Right lobe of liver (tissue), 6 donors: ENCODE data around the gene GRK6. TPM values are rescaled to one million over a fixed set of nuclear protein-coding genes. Genes with fewer than 3 reads are reported as not detected.

Experiments
- ATAC-seq, 4 donors: fragments of 200-7000 bp; cut with Tn5 transposase; one replicate each; pipeline ENCODE4 v1.9.1; 2020; ENCODE audit warnings: mild to moderate bottlenecking in 4 of 4, moderate library complexity in 4 of 4
- DNase-seq, 3 donors: peaks; one replicate each; pipeline ENCODE4 v3.0.0-alpha.2; 2020
- H3K27ac ChIP-seq, 3 donors: fragments of 200-600 bp; one replicate each; pipeline ENCODE4 v1.8.0; 2022
- H3K27me3 ChIP-seq, 2 donors: fragments of 200-600 bp; one replicate each; pipeline ENCODE4 v1.8.0; 2022
- H3K36me3 ChIP-seq, 4 donors: fragments of 200-600 bp; sonication (generic) in 1 of 4; one replicate each; pipeline versions ENCODE4 v1.5.1 to v1.8.0; 2017 to 2022; ENCODE audit warnings: control low read depth in 1 of 4
- H3K4me1 ChIP-seq, 4 donors: fragments of 200-600 bp; sonication (generic) in 1 of 4; one replicate each; pipeline versions ENCODE4 v1.5.1 to v1.8.0; 2017 to 2022; ENCODE audit warnings: control low read depth in 1 of 4
- H3K4me3 ChIP-seq, 3 donors: fragments of 200-600 bp; one replicate each; pipeline ENCODE4 v1.8.0; 2022
- H3K9me3 ChIP-seq, 4 donors: fragments of 200-600 bp; sonication (generic) in 1 of 4; one replicate each; pipeline versions ENCODE4 v1.5.1 to v1.8.0; 2017 to 2022; ENCODE audit warnings: control low read depth in 1 of 4
- POLR2A ChIP-seq: fragments of 450-650 bp; IDR thresholded peaks from one replicate; pipeline ENCODE4 v1.6.1; 2017; ENCODE audit warnings: antibody characterized with exemption, mild to moderate bottlenecking
- WGBS: methylation state at CpG from one replicate; pipeline ENCODE4 v1.1.6; 2018; ENCODE audit warnings: low coverage, low lambda C conversion rate; ENCODE audit not compliant: insufficient coverage; ENCODE audit errors: missing lambda C conversion rate; 5-methylcytosine and 5-hydroxymethylcytosine counted together
- intact Hi-C, 2 donors: fragments of 100-400 bp; cut with DNase I; formaldehyde crosslinking; loops; one replicate each; pipeline versions ENCODE4 v1.11.2 to v1.14.1; 2022
- total RNA-seq, 6 experiments: library from RNA; depleted of rRNA in 2 of 6; stranded (reverse); fragments of >200 nt in 2 of 6; fragmentation: NEBNext Ultra II Directional in 3 of 6; extraction: Animal tissue kit (Norgen Biotek cat#: 25700) in 3 of 6; gene quantifications; one replicate each; pipeline versions ENCODE4 v1.1.0 to v1.2.4, GENCODE V29; 2016 to 2023
- TF ChIP-seq, protein P1 (sequence below), 4 donors: fragments of 200-600 bp in 3 of 4; fragments of 450-650 bp in 1 of 4; IDR thresholded peaks; one replicate each; pipeline versions ENCODE4 v1.5.1 to v1.8.0; 2016 to 2022; ENCODE audit warnings: antibody characterized with exemption in 4 of 4, mild to moderate bottlenecking in 2 of 4
- donor health status: DM: no; HTN: yes; CAD: no.
- donor health status: DM: no; HTN: no; CAD: no.
- donor health status: DM: no; HTN: no; CAD: no.
- donor health status: DM: no; HTN: yes; CAD: no.
- donor health status: DM: no; HTN: yes; CAD: no.

The GRK6 gene
- total RNA-seq, 6 experiments from 2014 or later, result 6.1 to 10.8 (median 10.0) TPM

DNA sequence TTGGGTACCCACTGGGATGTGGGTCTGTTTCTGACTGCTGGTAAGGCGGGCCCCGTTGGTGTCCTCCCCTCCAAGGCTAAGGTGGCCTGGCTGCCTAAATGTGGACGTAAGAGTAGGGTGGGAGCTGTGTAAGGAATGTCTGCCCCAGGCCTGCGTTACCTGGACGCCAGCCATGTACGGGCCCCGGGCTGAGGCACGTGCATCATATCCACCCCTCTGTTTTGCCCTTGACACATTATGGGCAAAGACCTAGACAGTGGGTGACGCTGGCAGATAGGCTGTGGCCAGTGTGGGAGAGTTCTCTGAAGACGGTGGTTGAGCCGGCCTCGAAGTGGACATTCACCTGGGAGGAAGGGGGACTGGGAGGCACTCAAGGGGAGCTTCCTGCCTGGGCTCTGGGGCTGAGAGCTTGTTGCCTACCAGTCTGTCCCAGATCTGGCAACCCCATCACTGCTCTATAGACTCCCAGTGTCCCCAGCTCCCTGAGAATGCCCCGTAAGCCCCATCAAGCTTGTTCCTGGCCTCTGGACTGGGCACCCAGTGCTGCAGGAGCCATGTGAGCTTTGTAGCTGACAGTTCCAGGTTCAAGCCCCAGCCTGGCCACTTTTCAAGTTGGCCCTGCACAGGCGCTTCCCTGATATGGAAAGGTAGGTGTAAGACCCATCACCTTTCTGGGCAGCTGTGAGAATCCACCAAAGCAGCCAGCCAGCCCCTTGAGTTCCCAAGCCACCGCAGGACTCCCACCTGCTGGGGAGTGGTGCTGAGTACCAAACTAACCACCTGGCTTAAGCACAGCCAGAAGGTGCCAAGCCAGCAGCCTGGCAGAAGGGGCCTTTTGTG lies 16.9 kb downstream of the GRK6 start:
- Histone ChIP-seq H3K27ac (no peak overlapping the region), H3K36me3 (no peaks in the 10 kb centered on the region), H3K4me3 (no peak overlapping the region), H3K9me3 (no peaks in the 10 kb centered on the region), H3K4me1 (peaks cover 0 to 18% (median 1%) of the 10 kb centered on the region in 4 donors), H3K27me3 (no peaks in the 10 kb centered on the region)
- peak in 1 of 3 donors; percentile 45 for DNase-seq
- WGBS, result 100% methylated on average over 1 of the region's 15 CpGs
- TF ChIP-seq, protein P1, sequence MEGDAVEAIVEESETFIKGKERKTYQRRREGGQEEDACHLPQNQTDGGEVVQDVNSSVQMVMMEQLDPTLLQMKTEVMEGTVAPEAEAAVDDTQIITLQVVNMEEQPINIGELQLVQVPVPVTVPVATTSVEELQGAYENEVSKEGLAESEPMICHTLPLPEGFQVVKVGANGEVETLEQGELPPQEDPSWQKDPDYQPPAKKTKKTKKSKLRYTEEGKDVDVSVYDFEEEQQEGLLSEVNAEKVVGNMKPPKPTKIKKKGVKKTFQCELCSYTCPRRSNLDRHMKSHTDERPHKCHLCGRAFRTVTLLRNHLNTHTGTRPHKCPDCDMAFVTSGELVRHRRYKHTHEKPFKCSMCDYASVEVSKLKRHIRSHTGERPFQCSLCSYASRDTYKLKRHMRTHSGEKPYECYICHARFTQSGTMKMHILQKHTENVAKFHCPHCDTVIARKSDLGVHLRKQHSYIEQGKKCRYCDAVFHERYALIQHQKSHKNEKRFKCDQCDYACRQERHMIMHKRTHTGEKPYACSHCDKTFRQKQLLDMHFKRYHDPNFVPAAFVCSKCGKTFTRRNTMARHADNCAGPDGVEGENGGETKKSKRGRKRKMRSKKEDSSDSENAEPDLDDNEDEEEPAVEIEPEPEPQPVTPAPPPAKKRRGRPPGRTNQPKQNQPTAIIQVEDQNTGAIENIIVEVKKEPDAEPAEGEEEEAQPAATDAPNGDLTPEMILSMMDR (IDR thresholded peaks at IDR 0.05), result no peak
- TF ChIP-seq POLR2A, result no peak
- intact Hi-C loops, result no loop called here
- ATAC-seq, result no peak

GRCh38 chr5:177444106-177445051 lies 17.9 kb downstream of the GRK6 start:
- Histone ChIP-seq H3K36me3 (no peaks in the 10 kb centered on the region), H3K4me3 (no peak overlapping the region), H3K27ac (no peak overlapping the region), H3K4me1 (peaks cover 0 to 18% (median 1%) of the 10 kb centered on the region in 4 donors), H3K9me3 (no peaks in the 10 kb centered on the region), H3K27me3 (no peaks in the 10 kb centered on the region)
- ATAC-seq (no peak), DNase-seq (no peak)
- intact Hi-C loops, result no loop called here
- 56% methylated on average over 3 of the region's 7 CpGs for WGBS
- TF ChIP-seq, protein P1 (IDR thresholded peaks at IDR 0.05), result no peak
- no peak for TF ChIP-seq POLR2A

DNA sequence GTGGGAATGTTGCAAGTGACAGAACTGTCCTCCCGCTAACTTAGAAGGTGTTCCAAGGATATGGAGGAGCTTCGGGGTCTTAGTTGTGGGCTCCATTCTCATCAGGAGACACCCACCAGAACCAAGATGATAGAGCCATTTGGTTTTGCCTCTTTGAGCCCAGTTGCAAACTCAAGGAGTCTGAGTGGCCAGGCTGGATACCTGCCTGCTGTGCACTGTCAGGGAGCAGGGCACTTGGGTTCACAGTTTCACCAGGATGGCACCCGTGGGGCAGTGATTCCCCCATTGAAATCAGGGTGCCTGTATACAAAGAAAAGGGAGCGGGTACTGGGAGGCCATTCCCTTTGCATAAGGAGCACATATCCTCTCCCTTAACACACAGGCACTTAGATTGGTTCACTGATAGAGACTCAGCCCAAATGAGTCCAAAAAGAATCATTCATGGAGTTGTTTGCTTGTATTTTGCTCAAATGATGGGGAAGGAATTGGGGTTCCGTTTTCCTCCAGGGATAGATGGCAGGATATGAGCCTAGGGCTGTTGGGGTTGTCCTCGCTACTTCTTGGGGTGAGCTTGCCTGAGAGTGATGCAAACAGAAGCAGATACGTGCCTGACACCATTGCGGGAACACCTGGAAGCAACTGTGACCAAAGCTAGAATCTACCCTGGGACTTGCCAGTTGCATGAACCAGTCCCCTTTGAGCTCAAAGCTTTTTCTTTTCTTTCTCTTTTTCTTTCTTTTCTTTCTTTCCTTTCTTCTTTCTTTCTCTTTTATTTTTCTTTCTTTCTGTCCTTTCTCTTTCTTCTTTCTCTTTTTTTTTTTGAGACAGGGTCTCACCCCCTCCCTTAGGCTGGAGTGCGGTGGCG lies 18.8 kb downstream of the GRK6 start:
- Histone ChIP-seq H3K4me1 (peaks cover 0 to 18% (median 1%) of the 10 kb centered on the region in 4 donors), H3K27ac (no peak overlapping the region), H3K4me3 (no peak overlapping the region), H3K36me3 (no peaks in the 10 kb centered on the region), H3K27me3 (no peaks in the 10 kb centered on the region), H3K9me3 (no peaks in the 10 kb centered on the region)
- no peak for ATAC-seq
- no peak for TF ChIP-seq POLR2A
- TF ChIP-seq, protein P1 (IDR thresholded peaks at IDR 0.05), result no peak
- DNase-seq, result no peak
- intact Hi-C loops, result no loop called here
- WGBS, result 64% methylated on average over 8 of the region's 10 CpGs

GRCh38 chr5:177445917-177446199 lies 19.4 kb downstream of the GRK6 start:
- no peak for DNase-seq
- ATAC-seq, result no peak
- Histone ChIP-seq H3K27ac (no peak overlapping the region), H3K4me1 (peaks cover 0 to 18% (median 1%) of the 10 kb centered on the region in 4 donors), H3K36me3 (no peaks in the 10 kb centered on the region), H3K27me3 (no peaks in the 10 kb centered on the region), H3K9me3 (no peaks in the 10 kb centered on the region), H3K4me3 (no peak overlapping the region)
- intact Hi-C loops, result no loop called here
- TF ChIP-seq POLR2A, result no peak
- TF ChIP-seq, protein P1 (IDR thresholded peaks at IDR 0.05), result no peak
- 11% methylated on average over 8 of the region's 8 CpGs for WGBS
